ENCODE measurements around the gene GNB1.

DNA sequence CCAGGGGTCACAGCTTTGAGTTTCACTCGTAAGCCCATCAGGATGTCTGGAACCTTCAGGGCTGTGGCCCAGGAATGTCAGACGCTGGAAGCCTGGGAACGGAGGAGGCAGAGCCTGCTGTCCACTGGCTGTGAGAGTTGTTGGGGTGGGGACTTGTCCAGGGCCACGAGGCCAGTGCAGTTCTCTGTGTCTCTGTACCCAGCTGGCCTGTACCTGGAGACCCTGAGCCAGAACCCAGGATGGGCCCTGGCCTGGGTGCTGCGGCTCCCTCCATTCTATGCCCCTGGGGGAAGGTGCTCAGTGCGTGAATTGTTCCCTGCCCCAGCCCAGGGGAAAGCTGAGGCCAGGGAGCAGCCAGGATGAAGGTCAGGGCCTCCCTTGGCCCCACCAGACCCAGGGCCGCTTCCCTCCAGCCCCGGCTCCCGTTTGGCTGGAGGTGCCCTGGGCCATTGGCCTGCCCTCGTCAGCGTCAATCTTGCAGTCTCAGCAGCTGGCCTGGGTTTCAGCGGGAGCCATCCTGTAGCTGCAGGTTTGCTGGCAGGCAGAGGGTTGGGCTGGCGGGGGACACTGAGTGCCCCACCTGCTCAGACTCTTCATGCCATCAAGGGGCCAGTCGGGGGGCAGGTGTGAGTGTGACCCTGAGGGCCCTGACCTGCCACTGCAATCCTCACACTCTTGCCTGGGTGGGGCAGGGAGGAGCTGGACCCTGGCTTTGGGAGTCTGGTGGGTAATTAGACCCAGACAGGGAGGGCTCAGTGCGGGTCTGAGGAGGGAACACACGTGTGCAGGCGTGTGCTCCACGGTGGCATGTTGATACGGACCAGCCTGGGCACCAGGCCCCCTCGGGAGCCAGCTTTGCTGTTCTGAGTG is 23.4 kb upstream of the GNB1 start:
- TF ChIP-seq GATA2 (IDR thresholded peaks at IDR 0.05; ENCODE audit: low read depth, low read length) (no peak), GATA3 (IDR thresholded peaks at IDR 0.05; ENCODE audit: low read depth, low read length) (no peak)
